ENCODE measurements around the gene NFATC4.

Gene NFATC4

DNA sequence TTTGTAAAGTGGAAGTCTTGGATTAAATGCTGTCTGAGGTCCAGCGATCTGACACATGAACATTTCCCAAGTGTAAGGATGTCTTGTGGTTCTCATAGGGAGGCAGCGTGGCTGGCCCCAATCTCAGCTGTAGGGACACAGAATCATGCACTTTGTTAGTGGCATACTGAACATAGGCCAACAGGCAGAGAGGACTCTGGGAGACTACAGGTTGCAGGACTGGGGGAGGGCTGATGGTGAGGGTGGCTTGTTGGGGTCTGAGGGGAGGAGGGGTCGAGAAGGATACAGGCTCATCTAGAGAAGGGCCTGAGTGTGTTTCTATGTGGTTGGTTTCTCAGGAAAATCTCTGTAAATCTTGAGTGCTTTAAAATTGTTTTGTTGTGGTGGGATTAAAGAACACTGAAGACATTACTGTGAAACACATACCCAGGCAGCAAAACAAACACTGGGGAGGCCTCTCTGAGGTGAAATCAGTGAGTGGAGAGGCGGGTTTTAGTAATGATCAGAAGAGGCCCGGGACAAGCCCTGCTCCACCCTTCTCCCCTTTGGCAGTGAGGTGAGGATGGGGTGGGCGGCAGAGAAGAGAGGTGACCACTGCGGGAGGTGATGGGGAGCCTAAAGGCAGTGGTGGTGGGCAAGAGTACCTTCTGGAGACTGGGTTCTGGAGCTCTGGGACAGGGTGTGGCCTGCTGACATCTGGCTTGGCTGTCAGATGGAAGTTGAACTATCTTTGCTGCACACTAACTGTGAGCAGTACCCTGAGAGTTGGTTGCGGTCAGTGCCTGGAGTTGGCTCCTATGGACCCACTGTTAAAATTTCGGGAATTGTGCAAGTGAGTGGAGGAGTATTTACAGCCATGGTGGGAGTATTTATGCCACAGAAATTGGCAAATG lies 34.1 kb downstream of the NFATC4 start:
- H3K4me3 ChIP-seq (replicated peaks; ENCODE audit: low read depth, low read length): peak overlapping the region; percentile 7
- no peak for DNase-seq (ENCODE audit: low read depth)
- TF ChIP-seq, protein P1, sequence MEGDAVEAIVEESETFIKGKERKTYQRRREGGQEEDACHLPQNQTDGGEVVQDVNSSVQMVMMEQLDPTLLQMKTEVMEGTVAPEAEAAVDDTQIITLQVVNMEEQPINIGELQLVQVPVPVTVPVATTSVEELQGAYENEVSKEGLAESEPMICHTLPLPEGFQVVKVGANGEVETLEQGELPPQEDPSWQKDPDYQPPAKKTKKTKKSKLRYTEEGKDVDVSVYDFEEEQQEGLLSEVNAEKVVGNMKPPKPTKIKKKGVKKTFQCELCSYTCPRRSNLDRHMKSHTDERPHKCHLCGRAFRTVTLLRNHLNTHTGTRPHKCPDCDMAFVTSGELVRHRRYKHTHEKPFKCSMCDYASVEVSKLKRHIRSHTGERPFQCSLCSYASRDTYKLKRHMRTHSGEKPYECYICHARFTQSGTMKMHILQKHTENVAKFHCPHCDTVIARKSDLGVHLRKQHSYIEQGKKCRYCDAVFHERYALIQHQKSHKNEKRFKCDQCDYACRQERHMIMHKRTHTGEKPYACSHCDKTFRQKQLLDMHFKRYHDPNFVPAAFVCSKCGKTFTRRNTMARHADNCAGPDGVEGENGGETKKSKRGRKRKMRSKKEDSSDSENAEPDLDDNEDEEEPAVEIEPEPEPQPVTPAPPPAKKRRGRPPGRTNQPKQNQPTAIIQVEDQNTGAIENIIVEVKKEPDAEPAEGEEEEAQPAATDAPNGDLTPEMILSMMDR (IDR thresholded peaks at IDR 0.05; ENCODE audit: low read length, missing control alignments): no peak

DNA sequence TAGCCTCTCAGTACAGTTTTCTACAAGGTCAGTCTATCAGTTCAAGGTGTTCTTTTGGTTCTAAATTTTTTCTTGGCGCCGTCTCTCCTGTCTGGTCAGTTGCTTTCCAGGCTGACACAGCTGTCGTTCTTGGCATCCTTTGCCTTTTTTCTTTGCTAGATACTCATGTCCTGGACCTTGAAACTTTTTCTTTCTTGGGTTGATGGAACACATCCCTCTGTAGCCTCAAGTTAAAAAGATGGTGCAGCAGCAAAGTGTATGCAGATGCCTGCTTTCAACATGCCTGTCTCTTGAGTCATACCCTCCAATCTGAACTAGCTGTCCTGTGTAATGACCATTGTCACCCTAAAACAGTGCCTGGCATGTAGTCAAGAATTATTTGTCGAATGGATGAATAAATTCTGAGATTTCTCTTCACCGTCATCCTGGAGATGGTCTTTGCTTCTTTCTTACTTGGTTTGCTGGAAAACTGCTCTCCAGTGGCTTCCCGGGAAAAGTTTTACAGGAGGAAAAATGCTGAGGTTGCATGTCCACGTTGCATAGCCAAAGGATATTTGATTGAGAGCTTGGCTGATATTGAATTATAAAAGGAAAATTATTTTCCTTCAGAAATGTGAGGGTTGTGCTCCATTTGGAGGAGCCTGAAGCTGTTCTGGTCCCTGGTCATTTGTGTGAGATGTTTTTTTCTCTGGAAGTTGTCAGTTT lies 35.5 kb downstream of the NFATC4 start:
- DNase-seq (ENCODE audit: low read depth): peak; percentile 56
- H3K4me3 ChIP-seq (replicated peaks; ENCODE audit: low read depth, low read length): no peak overlapping the region
- TF ChIP-seq, protein P1 (IDR thresholded peaks at IDR 0.05; ENCODE audit: low read length, missing control alignments): no peak

DNA sequence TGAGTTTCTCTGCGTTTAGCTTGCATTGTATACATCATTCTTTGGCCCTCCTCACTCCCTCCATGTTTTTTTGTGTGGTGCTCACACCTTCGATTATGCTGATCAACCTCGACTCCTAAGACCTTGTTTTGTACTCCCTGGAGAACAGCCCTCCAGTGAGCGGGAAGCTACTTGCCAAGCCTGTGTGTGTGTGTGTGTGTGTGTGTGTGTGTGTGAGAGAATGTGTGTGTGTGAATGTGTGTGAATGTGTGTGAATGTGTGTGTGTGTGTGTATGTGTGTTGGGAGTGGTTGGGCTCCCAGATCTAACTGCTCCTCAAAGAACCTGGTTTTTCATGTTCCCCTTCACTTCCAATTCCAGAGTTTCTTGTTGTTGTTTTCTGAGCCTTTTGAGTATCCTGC lies 36.8 kb downstream of the NFATC4 start:
- TF ChIP-seq, protein P1 (IDR thresholded peaks at IDR 0.05; ENCODE audit: low read length, missing control alignments): no peak
- no peak overlapping the region for H3K4me3 ChIP-seq (replicated peaks; ENCODE audit: low read depth, low read length)
- no peak for DNase-seq (ENCODE audit: low read depth)

DNA sequence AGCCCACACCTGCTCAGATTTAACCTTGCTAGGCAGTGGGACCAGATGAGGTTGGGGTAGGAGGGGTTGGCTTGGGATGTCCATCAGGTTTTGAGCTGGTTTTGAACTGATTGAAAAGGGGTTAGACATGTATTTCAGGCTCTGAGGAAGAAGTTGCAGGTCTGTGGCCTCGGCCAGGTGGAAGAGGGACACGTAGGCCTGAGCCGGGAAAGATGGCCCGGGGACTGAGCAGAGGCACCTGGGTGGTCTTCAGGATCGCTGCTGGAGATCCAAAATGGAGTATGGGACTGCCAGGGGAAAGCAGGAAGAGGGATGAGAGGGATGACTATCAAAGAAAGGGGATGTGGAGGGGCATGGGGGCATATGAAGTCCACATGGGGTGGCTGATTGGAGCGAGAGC lies 38.4 kb downstream of the NFATC4 start:
- H3K4me3 ChIP-seq (replicated peaks; ENCODE audit: low read depth, low read length): no peak overlapping the region
- DNase-seq (ENCODE audit: low read depth): no peak
- TF ChIP-seq, protein P1 (IDR thresholded peaks at IDR 0.05; ENCODE audit: low read length, missing control alignments): no peak

DNA sequence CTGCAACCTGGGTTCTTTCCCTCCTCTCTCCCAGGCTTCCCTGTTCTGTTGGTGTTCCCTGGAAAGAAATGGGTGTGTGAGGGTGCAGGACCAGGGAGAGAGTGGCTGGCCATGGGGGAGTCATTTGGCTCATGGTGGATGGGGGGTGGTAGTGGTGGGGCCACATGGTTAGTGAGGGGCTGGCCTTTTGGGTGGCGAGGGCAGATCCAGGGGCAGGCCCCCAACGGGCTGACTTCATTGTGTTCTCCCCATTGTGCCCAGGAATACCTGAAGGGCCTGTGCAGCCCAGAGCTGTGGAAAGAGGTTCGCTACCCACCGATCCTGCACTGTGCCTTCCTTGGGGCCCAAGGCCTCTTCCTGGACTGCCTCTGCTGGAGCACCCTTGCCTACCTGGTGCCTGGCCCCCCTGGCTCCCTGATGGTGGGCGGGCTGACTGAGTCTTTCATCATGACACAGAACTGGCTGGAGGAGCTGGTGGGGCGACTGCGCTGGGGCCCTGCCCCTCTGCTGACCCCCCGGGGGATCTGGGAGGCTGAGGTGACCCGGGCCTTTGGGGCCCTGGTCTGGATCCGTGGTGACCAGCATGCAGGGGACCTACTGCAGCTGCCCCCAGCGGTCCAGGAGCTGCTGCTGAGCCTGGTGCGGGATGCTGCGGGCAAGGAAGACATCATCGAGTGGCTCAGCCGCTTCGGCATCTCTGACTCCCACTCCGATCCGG lies 39.8 kb downstream of the NFATC4 start:
- H3K4me3 ChIP-seq (replicated peaks; ENCODE audit: low read depth, low read length): no peak overlapping the region
- DNase-seq (ENCODE audit: low read depth): no peak
- TF ChIP-seq, protein P1 (IDR thresholded peaks at IDR 0.05; ENCODE audit: low read length, missing control alignments): no peak

DNA sequence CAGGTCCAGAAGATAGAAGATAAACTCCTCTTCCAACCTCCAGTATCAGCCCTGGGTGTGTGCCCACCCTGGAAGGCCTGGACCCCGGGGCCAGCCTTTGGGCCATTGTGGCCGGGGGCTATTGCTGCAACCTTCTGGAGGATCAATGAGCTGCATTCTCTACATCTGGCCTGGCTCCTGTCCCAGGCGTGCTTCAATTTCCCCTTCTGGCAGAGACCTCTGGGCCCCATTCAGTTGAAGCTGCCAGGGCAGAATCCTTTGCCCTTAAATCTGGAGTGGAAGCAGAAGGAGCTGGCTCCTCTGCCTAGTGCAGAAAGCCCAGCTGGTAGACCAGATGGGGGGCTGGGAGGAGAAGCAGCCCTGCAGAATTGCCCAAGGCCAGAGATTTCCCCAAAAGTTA lies 40.8 kb downstream of the NFATC4 start:
- DNase-seq (ENCODE audit: low read depth): no peak
- no peak overlapping the region for H3K4me3 ChIP-seq (replicated peaks; ENCODE audit: low read depth, low read length)
- TF ChIP-seq, protein P1 (IDR thresholded peaks at IDR 0.05; ENCODE audit: low read length, missing control alignments): no peak
